HG03575 (cell line): ENCODE measurements around the gene ITPK1.

Source experiments
- ATAC-seq: cut with Tn5 transposase; IDR thresholded peaks from one replicate; pipeline ENCODE4 v1.9.1; 2021; ENCODE audit not compliant: unreplicated experiment, insufficient number of reproducible peaks, low FRiP score; ENCODE audit errors: extremely low read depth

The ITPK1 gene

DNA sequence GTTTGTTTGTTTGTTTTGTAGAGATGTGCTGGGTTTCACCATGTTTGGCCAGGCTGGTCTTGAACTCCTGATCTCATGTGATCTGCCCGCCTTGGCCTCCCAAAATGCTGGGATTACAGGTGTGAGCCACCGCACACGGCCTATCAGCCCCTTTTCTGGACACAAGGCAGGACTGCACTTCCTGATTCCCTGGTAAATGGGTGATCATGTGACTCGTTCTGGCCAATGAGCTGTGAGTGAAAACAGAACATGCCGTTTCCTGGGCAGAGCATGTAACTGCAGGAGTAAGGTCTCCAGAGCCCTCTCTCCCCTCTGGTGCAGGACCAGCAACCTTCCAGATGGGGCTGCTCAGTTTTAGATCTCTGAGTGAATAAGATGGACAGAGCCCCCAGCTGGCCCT is 92.7 kb downstream of the ITPK1 start:
- no peak for ATAC-seq

DNA sequence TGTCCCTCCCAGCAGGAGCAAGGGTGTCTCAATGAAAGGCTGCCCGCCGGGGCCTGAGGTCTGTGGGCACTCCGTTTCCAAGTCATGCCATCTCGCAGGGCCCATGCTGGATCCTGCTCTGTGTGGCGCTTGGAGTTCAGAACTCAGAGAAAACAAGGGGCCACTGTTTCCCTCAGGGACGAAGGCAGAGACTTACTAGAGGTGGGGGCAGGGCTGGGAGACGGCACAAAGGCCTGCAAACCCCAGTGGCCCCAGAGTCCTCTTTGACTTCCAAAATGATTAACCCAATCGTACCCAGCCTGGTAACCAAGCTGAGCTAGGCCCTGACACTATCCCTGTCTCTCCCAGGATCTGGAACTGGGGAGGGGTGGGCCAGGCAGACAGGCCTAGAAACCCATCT is 95.8 kb downstream of the ITPK1 start:
- ATAC-seq = no peak

DNA sequence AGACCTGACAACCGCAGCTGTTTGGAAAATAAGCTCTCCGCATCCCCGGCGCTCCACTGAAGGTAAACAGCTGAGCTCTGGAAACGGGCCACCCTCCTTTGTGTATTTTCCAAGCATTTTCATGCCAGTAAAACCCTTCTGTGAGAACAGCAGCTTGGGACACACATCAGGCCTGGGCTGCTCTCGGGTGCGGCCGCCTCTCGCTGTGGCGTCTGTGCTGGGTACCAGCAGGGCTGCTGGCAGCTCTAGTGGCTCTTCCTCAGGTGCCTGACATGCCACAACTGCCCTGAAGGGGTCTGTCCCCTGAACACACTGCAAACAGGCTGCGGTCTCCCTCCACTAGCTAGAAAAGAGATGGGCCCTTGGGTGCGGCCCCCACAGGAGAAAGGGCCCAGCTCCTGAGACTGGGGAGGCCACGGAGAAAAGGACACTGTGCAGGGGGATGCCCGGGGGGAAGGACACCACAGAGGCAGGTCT is 96.3 kb downstream of the ITPK1 start:
- no peak for ATAC-seq

GRCh38 chr14:93018366-93018765 is 97.4 kb downstream of the ITPK1 start:
- no peak for ATAC-seq

GRCh38 chr14:93017898-93018297 is 97.8 kb downstream of the ITPK1 start:
- ATAC-seq = no peak

DNA sequence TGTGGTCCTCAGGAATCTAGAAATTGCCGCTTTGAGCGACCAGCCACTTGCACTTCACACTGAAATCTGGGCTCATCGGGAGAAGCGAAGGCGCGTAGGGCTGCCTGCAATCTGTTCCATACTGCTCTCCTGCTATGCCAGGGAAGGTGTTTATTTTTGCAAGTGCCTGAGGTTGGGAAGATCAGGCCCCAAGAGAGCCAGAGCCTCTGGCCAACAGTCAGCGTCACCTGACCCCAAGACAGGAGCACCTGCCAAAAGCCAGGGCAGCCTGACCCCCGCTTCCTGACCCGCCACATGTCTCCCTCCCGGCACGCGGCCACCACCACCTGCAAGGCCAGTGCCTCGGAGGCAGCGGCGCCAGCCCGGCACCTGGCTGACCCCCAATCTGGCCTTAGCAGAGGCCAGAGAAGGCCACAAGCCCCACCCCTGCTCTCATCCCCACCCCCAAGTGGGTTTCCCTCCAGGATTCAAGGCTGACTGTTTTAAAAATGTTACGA is 98.4 kb downstream of the ITPK1 start:
- ATAC-seq = no peak

GRCh38 chr14:93016275-93016845 is 99.4 kb downstream of the ITPK1 start:
- no peak for ATAC-seq

GRCh38 chr14:93015505-93015904 is 100.2 kb downstream of the ITPK1 start:
- no peak for ATAC-seq

GRCh38 chr14:93015064-93015463 is 100.7 kb downstream of the ITPK1 start:
- ATAC-seq = no peak

GRCh38 chr14:93014058-93015023 is 101.4 kb downstream of the ITPK1 start:
- ATAC-seq = no peak

- no peak for ATAC-seq
Measured at GRCh38 chr14:93012951-93013719, 102.6 kb downstream of the ITPK1 start.

GRCh38 chr14:93012506-93012905 is 103.2 kb downstream of the ITPK1 start:
- no peak for ATAC-seq

DNA sequence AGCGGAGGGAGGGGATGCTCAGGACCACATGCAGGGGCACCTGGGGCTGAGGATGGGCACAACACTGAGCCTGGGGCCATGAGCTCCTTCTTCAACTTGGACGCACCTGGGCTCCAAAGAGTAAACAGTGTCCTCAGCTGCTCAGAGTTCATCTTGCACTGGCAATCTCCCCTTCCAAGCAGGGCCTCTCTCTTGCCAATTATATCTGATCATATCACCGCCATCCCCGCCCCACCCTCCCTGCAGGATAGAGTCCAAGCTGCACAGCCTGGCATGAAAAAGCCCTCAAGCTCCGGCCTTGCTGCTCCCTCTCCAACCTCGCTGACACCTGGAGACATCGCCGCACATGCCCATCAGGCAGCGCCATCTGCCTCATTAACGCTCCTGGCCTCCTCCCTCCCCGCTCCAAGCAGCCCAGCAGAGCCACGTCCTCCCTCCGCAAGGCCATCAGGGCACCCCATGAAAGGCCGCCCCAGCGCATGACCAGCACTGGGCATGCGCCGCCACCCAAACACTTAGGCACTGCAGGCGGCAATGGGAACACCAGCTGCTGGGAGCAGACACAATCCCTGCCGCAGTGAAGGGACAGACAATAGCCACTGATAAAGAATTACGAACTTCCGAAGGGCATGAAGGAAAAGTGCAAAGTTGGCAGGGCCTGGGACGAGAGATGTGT is 103.9 kb downstream of the ITPK1 start:
- ATAC-seq = no peak

DNA sequence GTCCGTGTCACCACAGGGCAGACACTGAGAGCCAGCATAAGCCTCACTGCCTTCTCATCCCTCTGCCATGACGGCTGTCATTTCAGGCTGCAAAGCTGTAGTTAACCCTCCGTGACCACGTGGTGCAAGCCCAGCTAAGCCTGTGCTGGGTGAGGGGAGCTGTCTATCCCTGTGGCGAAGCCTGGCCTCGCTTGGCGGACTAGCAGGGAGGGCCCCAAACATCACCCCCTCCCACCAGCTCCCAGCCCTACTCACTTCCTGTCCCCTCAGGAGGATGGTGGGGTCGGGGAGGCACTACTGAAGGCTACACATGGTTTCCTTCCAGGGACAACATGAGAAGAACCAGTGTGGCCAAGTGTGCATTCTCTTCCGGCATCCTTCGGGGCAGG is 104.6 kb downstream of the ITPK1 start:
- ATAC-seq = no peak

DNA sequence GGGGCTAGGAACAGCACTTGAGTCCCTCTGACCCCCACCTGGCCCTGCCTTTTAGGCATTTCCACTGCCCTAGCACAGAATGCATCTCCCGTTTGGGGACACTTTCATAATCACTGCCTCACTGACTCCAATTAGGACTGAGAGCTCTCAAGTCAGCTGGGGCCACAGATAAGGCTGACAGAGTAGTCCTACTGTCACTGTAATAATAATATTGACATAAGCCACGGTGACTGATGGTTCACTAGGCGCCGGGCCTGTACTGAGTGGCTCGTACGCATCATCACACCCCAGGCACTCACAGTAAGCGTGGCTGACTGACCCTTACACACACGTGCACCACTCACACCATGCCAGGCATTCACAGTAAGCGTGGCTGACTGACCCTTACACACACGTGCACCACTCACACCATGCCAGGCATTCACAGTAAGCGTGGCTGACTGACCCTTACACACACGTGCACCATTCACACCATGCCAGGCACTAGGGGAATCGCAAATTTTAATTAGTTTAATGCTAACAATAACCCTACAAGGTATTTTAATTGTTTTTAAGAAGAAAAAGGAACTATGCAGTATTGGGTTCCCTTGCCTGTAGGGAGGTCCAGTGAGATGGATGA is 105.1 kb downstream of the ITPK1 start:
- no peak for ATAC-seq

- no peak for ATAC-seq
Measured at GRCh38 chr14:93010130-93010499, 105.6 kb downstream of the ITPK1 start.

DNA sequence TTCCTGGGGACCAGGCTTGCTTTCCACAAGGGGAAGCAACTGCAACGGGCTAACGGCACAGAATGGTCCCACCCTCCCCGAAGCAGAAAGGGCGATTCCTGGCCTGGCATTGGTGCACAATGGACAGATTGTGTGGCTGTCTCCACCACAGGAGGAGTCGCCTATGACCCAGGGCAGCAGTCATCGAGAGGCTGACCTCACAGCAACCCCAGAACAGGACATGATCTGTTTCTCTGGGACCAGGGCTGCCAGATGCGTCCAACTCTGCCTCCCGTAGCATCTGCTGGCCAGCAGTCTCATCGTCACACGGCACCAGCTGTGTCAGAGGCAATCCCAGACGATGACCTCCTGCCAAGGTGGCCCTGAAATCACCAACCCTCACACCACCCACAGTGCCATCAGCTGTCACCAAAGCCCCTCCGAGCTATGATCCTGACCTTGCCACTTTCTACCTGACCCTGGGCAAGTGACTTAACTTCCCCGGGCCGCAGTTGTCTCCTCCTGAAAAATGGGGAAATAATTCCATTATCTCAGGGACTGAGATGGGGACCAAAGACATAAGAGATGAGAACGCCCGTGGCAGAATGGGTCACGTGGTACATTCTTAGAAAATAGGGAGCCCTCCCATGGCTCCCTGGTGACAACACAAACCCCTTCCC is 106.1 kb downstream of the ITPK1 start:
- no peak for ATAC-seq

GRCh38 chr14:93008381-93008780 is 107.3 kb downstream of the ITPK1 start:
- no peak for ATAC-seq
